VCaP (cell line): Measurements from ENCODE around the gene TBC1D2.

Source experiments
- H3K27ac ChIP-seq: fragments of 450-650 bp; 2 replicates; pipeline ENCODE4 v1.5.1; 2017
- TF ChIP-seq, protein P1 (sequence below): fragments of 450-650 bp; conservative IDR thresholded peaks from 2 replicates; pipeline ENCODE4 v1.5.1; 2017; ENCODE audit warnings: mild to moderate bottlenecking, moderate library complexity

Gene TBC1D2

DNA sequence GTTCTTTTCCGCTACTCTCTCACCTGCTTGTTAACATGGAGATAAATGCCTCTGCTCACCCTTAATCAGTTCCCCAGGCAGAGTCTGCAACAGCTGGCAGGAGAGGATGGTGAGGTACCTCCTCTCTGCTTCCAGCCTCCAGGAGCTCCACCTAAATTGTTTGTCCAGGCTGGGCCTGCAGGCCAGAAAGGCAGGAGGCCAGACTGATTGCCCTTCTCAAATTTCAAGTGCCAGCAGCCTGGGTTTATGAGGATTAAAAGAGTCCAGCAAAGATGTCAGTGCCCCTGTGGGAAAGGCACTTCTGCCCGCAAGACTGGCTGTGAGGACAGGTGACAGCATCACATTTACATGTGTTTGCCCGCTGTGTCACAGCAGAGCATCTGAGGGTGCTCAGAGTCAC, 82.8 kb downstream of the TBC1D2 start:
- TF ChIP-seq, protein P1, sequence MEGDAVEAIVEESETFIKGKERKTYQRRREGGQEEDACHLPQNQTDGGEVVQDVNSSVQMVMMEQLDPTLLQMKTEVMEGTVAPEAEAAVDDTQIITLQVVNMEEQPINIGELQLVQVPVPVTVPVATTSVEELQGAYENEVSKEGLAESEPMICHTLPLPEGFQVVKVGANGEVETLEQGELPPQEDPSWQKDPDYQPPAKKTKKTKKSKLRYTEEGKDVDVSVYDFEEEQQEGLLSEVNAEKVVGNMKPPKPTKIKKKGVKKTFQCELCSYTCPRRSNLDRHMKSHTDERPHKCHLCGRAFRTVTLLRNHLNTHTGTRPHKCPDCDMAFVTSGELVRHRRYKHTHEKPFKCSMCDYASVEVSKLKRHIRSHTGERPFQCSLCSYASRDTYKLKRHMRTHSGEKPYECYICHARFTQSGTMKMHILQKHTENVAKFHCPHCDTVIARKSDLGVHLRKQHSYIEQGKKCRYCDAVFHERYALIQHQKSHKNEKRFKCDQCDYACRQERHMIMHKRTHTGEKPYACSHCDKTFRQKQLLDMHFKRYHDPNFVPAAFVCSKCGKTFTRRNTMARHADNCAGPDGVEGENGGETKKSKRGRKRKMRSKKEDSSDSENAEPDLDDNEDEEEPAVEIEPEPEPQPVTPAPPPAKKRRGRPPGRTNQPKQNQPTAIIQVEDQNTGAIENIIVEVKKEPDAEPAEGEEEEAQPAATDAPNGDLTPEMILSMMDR: no peak
- peak overlapping the region; percentile 77 for H3K27ac ChIP-seq

DNA sequence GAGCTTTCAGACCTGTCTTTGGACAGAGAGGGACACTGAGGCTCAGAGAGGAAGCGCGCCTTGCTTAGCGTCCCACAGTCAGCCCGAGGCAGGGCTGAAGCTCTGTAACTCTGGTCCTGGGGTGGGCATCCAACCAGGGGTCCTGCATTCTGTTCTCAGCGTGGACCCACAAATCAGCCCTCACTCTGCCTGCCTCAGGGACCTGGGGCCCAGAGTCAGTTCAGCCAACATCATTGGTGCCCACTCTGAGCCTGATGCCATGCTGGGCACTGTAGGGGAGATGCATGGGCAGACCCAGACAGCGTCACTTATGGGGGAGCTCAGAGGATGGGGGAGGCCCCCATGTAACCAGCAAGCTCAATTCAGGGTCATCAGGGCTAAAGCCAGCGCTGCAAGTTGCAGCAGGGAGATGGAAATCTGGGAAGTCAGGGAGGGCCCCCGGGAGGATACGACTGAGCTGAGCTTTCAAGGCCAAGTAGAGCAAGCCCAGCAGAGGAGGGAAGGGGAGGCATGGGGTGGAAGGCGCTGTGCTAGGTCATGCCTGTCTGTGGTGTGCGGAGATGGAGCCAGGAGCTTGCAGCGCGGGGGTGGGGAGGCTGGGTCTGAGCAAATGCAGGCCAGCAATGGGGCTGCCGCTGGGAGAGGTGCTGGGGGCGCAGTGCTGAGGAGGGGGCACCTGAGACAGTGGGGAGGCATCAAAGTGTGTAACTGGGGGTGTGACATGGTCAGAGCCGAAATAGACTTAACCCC, 84.1 kb downstream of the TBC1D2 start:
- H3K27ac ChIP-seq: peak overlapping the region; percentile 77
- TF ChIP-seq, protein P1: no peak

DNA sequence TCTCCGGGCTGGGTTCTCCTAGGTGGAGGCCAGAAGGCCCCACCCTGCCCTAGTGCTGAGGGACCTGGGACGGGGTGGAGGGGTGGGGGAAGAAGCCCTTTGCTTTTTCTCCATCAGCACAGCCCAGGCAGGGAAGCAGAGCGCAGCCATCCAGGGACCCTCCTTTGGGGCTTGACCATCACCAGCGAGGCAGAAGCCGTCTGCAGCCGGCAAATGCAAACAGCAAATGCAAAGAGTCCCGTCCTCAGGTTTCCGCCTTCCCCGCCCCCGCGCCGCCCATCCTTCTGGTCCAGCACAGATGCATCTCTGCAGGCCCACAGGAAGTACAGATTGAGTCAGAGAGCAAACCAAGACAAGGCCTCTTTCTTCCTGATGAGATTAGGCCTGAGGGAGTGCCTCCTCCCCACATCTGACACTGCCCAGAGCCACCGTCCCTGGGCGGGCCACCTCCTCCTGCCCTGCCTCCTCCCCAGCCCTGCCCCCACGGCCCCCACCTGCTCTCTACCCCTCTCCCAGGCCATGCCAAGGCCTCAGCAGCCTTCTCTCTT, 86.4 kb downstream of the TBC1D2 start:
- TF ChIP-seq, protein P1: no peak
- H3K27ac ChIP-seq: peak overlapping the region; percentile 77; the same call in 1 of the 2 replicates

DNA sequence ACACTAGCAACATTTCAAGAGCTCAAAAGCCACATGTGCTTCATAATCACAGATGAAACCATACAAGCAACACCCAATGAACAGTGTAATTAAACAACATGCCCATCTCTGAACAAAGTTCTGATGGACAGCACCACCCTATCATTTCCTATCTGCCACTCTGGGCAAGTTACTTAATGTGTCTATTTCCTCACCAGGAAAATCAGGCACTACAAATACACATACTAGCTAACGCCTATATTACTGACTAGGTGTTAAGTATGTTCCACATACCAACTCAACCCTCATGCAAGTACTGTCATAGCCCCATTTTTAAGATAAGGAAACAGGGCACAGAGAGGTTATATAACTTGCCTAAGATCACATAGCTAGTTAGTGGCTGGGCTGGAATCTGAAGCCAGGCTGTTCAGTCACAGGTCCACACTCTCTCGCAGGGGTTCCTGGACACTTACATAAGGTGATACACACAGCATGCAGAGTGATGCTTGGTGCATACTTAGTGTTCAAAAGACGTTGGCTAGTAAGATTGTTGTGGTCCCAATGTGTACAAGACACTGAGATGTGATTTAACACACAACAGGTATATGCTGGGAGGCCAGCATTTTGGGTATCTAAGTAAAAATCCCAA, 87.2 kb downstream of the TBC1D2 start:
- TF ChIP-seq, protein P1: no peak
- peak overlapping the region; percentile 77; the same call in 1 of the 2 replicates for H3K27ac ChIP-seq

DNA sequence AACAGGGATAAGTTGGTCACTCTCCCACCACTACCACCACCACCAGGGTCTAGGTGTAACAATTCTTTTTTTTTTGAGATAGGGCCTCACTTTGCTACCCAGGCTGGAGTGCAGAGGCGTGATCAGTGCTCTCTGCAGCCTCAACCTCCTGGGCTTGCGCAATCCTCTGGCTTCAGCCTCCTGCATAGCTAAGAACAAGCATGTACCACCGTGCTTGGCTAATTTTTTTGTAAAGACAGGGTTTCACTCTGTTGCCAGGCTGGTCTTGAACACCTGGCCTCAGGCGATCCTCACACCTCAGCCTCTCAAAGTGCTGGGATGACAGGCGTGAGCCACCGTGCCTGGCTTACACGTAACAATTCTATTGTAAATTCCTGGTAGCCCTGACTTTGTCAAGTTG, 90.5 kb downstream of the TBC1D2 start:
- no peak overlapping the region for H3K27ac ChIP-seq
- TF ChIP-seq, protein P1: no peak

DNA sequence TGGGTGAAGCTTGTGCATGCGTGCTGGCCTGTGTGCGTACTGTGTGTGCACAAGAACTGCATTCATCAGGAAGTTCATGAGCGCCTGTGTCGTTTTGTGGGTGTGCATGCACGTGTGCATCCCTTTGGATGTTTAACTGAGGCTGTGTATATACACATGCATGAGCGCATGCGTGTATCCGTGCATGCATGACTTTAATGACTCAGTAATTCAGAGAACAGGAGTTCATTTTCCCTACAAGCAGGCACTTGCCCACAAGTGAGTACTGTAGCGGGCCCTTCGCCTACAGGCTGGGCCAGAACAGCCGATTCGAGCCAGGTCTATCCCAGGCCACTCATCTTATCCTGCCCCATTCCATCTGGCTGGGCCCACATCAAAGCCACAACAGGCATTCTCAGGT, 92.8 kb downstream of the TBC1D2 start:
- TF ChIP-seq, protein P1: no peak
- H3K27ac ChIP-seq: no peak overlapping the region

DNA sequence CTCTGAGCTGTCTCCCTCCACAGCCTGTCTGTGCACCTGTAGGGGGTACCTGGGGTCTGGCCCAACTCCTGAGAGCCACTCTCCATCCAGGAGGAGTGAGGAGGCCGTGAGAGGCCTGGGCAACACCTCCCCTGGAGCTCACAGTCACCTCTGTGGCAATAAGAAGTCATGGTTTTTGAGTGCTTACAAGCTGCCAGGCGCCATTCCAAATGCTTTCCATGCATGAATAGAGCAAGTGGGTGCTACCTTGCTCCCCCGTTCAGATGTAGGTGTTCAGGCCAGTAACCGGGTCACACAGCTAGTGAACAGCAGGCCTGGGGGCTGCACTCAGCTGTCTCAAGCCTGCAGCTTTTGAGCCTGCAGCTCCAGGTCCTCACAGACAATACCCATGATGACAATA, 93.6 kb downstream of the TBC1D2 start:
- TF ChIP-seq, protein P1: no peak
- H3K27ac ChIP-seq: no peak overlapping the region
